Mesangial cell (primary cell): Measurements from ENCODE around the gene POU3F1. TPM values are rescaled to one million over a fixed set of nuclear protein-coding genes. Genes with fewer than 3 reads are reported as not detected.

ENCODE experiments used
- total RNA-seq: library from RNA; depleted of rRNA; stranded (reverse); fragments of >200 nt; gene quantifications from 2 replicates; pipeline ENCODE4 v1.2.3, GENCODE V29; 2015

The POU3F1 gene
- 0.13 TPM in 1 of 2 replicates, not detected in the other for total RNA-seq

GRCh38 chr1:38046333-38046883 is at the start of gene POU3F1:
Gene POU3F1, minus strand, starts transcription at chr1:38046793. Its CDS starts 50 bp downstream, at chr1:38046743.

GRCh38 chr1:38012363-38013226 is 34.0 kb downstream of the POU3F1 start, which contains the start of gene UTP11:
Gene UTP11, plus strand, starts transcription at chr1:38012734. Its CDS starts 69 bp downstream, at chr1:38012803.

GRCh38 chr1:38005195-38006007 is 41.2 kb downstream of the POU3F1 start, which contains the start of gene FHL3:
Gene FHL3, minus strand, starts transcription at chr1:38005514. Its CDS starts 6,102 bp downstream, at chr1:37999412.

Other genes with a start within 250 kb of the POU3F1 start
- gene C1orf122, start 239.0 kb downstream of the POU3F1 start, total RNA-seq = 77.2 and 82.7 TPM in 2 replicates
- 15.6 and 23.3 TPM in 2 replicates for gene YRDC, start 238.6 kb downstream of the POU3F1 start, total RNA-seq
- 2.0 and 2.8 TPM in 2 replicates for gene MTF1, start 187.2 kb downstream of the POU3F1 start, total RNA-seq
- gene INPP5B, start 99.7 kb downstream of the POU3F1 start, total RNA-seq = 15.0 and 17.3 TPM in 2 replicates
- gene SF3A3, start 56.8 kb downstream of the POU3F1 start, total RNA-seq = 31.3 and 72.0 TPM in 2 replicates
- 42.4 and 71.1 TPM in 2 replicates for gene FHL3, start 41.3 kb downstream of the POU3F1 start, total RNA-seq
- gene UTP11, start 34.1 kb downstream of the POU3F1 start, total RNA-seq = 22.7 and 30.5 TPM in 2 replicates